PC-3 (cell line): Measurements from ENCODE around the gene VWA3B.

ENCODE experiments used
- EZH2 ChIP-seq: fragments of 300-600 bp; sonication (generic); IDR thresholded peaks from one replicate; pipeline ENCODE4 v1.6.1; 2017; ENCODE audit warnings: antibody characterized with exemption, mild to moderate bottlenecking, low read length; ENCODE audit not compliant: unreplicated experiment
- TF ChIP-seq, protein P1 (sequence below): fragments of 300-600 bp; sonication (generic); conservative IDR thresholded peaks from 2 replicates; pipeline ENCODE4 v1.5.1; 2017; ENCODE audit warnings: antibody characterized with exemption, low read depth, mild to moderate bottlenecking, low read length

- TF ChIP-seq, protein P1, sequence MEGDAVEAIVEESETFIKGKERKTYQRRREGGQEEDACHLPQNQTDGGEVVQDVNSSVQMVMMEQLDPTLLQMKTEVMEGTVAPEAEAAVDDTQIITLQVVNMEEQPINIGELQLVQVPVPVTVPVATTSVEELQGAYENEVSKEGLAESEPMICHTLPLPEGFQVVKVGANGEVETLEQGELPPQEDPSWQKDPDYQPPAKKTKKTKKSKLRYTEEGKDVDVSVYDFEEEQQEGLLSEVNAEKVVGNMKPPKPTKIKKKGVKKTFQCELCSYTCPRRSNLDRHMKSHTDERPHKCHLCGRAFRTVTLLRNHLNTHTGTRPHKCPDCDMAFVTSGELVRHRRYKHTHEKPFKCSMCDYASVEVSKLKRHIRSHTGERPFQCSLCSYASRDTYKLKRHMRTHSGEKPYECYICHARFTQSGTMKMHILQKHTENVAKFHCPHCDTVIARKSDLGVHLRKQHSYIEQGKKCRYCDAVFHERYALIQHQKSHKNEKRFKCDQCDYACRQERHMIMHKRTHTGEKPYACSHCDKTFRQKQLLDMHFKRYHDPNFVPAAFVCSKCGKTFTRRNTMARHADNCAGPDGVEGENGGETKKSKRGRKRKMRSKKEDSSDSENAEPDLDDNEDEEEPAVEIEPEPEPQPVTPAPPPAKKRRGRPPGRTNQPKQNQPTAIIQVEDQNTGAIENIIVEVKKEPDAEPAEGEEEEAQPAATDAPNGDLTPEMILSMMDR = no peak
- no peak for TF ChIP-seq EZH2
These were observed 49.8 kb upstream of the VWA3B start for GRCh38 chr2:98037206-98037605.
